ENCODE results near the gene ECI1. TPM values are rescaled to one million over a fixed set of nuclear protein-coding genes. Genes with fewer than 3 reads are reported as not detected.
A peak's percentile ranks its signal among the peaks of the same experiment; 100 is the strongest.

Gene ECI1
- total RNA-seq, result 10 to 100 TPM; 18.8 to 52.6 TPM
- polyA plus RNA-seq (ENCODE audit: insufficient read length in 2 of 2), result 10 to 100 TPM; 55.3 to 58.9 TPM
- long read RNA-seq, donor 1, transcript ECI1-201 (7 exons, 1,541 nt), result major isoform, 27 of 46 reads
- long read RNA-seq, donor 1, transcript ECI1-206 (6 exons, 961 nt), result minor isoform, 15 of 46 reads
- long read RNA-seq, donor 1, partial matches to known transcripts, result 0 of 46 reads
- long read RNA-seq, donor 1, other reads (novel, unspliced or antisense), result 0 of 46 reads
- long read RNA-seq, donor 2, transcript ECI1-206 (6 exons, 961 nt), result minor isoform, 10 of 24 reads
- long read RNA-seq, donor 2, transcript ECI1-201 (7 exons, 1,541 nt), result major isoform, 13 of 24 reads
- long read RNA-seq, donor 2, partial matches to known transcripts, result 0 of 24 reads
- long read RNA-seq, donor 2, other reads (novel, unspliced or antisense), result 0 of 24 reads
- long read RNA-seq, donor 3, transcript ECI1-201 (7 exons, 1,541 nt), result major isoform, 11 of 22 reads
- long read RNA-seq, donor 3, transcript ECI1-206 (6 exons, 961 nt), result minor isoform, 10 of 22 reads
- long read RNA-seq, donor 3, partial matches to known transcripts, result 0 of 22 reads
- long read RNA-seq, donor 3, other reads (novel, unspliced or antisense), result 0 of 22 reads
- long read RNA-seq, donor 4, transcript ECI1-201 (7 exons, 1,541 nt), result major isoform, 73 of 112 reads
- long read RNA-seq, donor 4, transcript ECI1-206 (6 exons, 961 nt), result minor isoform, 17 of 112 reads
- long read RNA-seq, donor 4, partial matches to known transcripts, result 20 of 112 reads
- long read RNA-seq, donor 4, other reads (novel, unspliced or antisense), result 0 of 112 reads

DNA sequence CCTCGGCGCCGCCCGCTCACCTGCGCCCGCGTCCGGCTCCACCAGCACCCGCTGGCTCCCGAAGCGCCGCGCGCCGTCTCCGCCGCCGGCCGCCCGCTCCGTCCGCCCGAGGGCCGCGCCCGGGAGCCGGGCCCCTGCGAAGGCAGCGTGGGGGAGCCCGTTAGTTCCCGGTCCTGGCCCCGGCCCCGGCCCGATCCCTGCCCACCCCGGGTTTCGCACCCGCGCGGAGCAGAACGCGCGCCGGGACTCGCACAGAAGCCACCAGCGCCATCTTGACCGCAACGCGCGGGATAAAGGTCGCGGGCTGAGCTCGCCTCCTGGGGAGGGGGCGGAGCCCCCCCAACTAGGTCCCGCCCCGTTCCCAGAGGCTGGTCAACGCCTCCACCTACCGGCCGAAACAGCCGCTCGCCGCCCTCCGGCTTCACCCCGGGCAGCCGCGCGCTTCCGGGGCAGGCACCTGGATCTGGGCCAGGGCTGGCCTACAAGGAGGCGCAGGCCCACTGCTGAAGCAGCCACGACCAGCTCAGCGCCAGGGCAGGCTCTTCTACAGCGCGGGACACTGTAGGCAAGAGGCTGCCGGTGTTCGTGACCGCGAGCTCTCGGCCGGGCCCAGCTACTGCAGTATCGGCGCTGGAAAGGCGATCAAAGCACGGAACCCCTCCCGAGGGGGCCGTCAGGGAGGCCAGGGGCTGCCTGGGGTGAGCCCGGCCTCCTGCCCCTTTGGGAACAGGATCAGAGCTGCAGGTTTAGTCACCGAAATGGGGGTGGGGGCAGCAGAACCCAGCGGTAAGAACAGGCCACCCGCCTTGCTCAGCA is at the start of gene ECI1:
Gene ECI1 (minus strand): TSS at position 292 of the 816 bp plus-strand sequence. CDS start 21 bp downstream, at position 271.
- peak within 1 kb of the TSS; percentile 86 for H3K27ac ChIP-seq (ENCODE audit: low read depth, low read length)
- DNase-seq (ENCODE audit: low read depth in 4 of 6, low spot score in 6 of 6), result peak; percentile 71 to 96 (median 83)
- 1% methylated on average over 87 of the region's 88 CpGs for WGBS (ENCODE audit: insufficient coverage)
- H3K4me1 ChIP-seq (ENCODE audit: control insufficient read depth, insufficient read depth, low read length), result peaks cover 22% of the 10 kb centered on the region
- peak within 1 kb of the TSS; percentile 59 for H3K4me3 ChIP-seq (ENCODE audit: low read depth, low read length)
- H3K36me3 ChIP-seq (ENCODE audit: control insufficient read depth, insufficient read depth, low read length), result peaks cover 66% of the 10 kb centered on the region
- H3K27me3 ChIP-seq (ENCODE audit: control insufficient read depth, insufficient read depth, low read length), result no peaks in the 10 kb centered on the region
- no peaks in the 10 kb centered on the region for H3K9me3 ChIP-seq (ENCODE audit: control insufficient read depth, insufficient read depth, low read length)

DNA sequence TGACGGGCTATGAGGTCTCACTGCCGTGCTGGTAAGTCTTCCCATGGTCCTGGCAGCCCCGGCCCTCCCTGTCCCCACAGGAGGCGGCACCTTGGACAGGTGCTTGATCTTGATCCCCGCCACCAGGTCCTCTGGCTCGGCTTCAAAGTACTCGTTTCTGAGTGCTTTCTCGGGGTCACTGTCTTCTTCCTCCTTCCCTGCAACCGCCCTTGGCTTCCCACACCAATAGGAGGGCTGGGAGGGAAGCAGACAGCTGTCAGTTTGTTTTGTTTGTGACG is 48.5 kb upstream of the ECI1 start:
- H3K27me3 ChIP-seq (ENCODE audit: control insufficient read depth, insufficient read depth, low read length), result no peaks in the 10 kb centered on the region
- 56% methylated on average over 5 of the region's 10 CpGs for WGBS (ENCODE audit: insufficient coverage)
- peaks cover 82% of the 10 kb centered on the region for H3K36me3 ChIP-seq (ENCODE audit: control insufficient read depth, insufficient read depth, low read length)
- no peaks in the 10 kb centered on the region for H3K4me1 ChIP-seq (ENCODE audit: control insufficient read depth, insufficient read depth, low read length)
- no peak overlapping the region for H3K4me3 ChIP-seq (ENCODE audit: low read depth, low read length)
- DNase-seq (ENCODE audit: low read depth in 4 of 6, low spot score in 6 of 6), result no peak
- no peaks in the 10 kb centered on the region for H3K9me3 ChIP-seq (ENCODE audit: control insufficient read depth, insufficient read depth, low read length)
- H3K27ac ChIP-seq (ENCODE audit: low read depth, low read length), result no peak overlapping the region

DNA sequence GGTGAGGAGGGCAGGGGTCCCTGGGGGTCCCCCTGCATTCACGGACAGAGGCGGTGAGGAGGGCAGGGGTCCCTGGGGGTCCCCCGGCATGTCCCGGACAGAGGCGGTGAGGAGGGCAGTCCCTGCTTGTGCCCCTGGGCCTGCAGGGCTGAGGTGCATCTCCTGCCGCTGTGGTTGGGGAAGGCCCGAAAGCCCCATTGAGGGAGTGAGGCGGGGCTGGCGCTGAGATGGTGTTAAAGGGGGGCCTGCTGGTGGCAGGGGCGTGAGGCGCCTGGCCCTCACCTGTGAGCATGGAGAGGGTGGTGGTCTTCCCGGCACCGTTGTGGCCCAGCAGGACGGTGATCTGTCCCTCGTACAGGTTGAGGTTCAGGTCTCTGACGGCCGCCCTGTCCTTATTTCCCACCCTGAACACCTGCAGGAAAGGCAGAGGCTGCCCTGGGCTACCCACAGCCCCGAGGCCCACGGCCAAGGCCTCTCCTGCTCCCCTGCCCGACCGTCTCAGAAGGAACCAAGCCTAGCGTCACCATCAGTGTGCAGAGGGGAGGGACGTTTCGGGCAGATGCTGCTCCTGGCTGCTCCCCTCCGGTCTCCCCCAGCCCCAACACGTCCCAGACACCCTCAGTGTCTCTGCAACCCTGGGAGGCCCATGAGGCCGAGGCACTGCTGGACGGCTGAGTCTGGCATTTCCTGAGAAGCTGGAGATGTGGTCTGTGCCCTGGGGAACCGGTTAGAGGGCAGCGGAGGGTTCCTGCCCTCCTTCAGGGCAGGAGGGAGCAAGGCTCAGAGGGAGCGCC is 47.9 kb upstream of the ECI1 start:
- DNase-seq (ENCODE audit: low read depth in 4 of 6, low spot score in 6 of 6), result no peak
- H3K36me3 ChIP-seq (ENCODE audit: control insufficient read depth, insufficient read depth, low read length), result peaks cover 86% of the 10 kb centered on the region
- H3K4me1 ChIP-seq (ENCODE audit: control insufficient read depth, insufficient read depth, low read length), result no peaks in the 10 kb centered on the region
- no peak overlapping the region for H3K4me3 ChIP-seq (ENCODE audit: low read depth, low read length)
- no peak overlapping the region for H3K27ac ChIP-seq (ENCODE audit: low read depth, low read length)
- WGBS (ENCODE audit: insufficient coverage), result 84% methylated on average over 25 of the region's 31 CpGs
- H3K27me3 ChIP-seq (ENCODE audit: control insufficient read depth, insufficient read depth, low read length), result no peaks in the 10 kb centered on the region
- H3K9me3 ChIP-seq (ENCODE audit: control insufficient read depth, insufficient read depth, low read length), result no peaks in the 10 kb centered on the region

DNA sequence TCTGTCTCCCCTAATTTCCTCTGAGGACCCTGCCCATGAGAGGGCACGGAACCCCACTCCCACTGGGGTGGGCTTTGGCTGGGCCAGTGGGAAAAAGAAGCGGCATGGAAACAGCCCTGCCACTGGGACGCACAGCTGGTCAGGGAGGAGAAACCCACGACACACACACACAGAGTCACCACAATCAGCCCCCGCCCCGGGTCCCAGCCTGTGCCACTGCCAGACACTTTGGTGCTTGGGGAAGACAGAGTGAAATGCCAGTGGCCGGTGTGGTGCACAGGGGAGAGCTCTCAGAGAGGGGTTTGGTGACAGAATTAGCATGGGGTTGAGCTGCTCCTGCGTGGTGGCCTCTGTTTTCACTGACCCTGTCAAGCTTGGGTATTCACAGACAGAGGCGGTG is 47.2 kb upstream of the ECI1 start:
- Histone ChIP-seq H3K4me3 (ENCODE audit: low read depth, low read length) (no peak overlapping the region), H3K27ac (ENCODE audit: low read depth, low read length) (no peak overlapping the region), H3K9me3 (ENCODE audit: control insufficient read depth, insufficient read depth, low read length) (no peaks in the 10 kb centered on the region), H3K4me1 (ENCODE audit: control insufficient read depth, insufficient read depth, low read length) (no peaks in the 10 kb centered on the region), H3K27me3 (ENCODE audit: control insufficient read depth, insufficient read depth, low read length) (no peaks in the 10 kb centered on the region), H3K36me3 (ENCODE audit: control insufficient read depth, insufficient read depth, low read length) (peaks cover 86% of the 10 kb centered on the region)
- DNase-seq (ENCODE audit: low read depth in 4 of 6, low spot score in 6 of 6), result no peak
- 90% methylated on average over 5 of the region's 9 CpGs for WGBS (ENCODE audit: insufficient coverage)

- Histone ChIP-seq H3K9me3 (ENCODE audit: control insufficient read depth, insufficient read depth, low read length) (no peaks in the 10 kb centered on the region), H3K4me1 (ENCODE audit: control insufficient read depth, insufficient read depth, low read length) (no peaks in the 10 kb centered on the region), H3K27ac (ENCODE audit: low read depth, low read length) (no peak overlapping the region), H3K36me3 (ENCODE audit: control insufficient read depth, insufficient read depth, low read length) (peaks cover 91% of the 10 kb centered on the region), H3K4me3 (ENCODE audit: low read depth, low read length) (no peak overlapping the region), H3K27me3 (ENCODE audit: control insufficient read depth, insufficient read depth, low read length) (no peaks in the 10 kb centered on the region)
- DNase-seq (ENCODE audit: low read depth in 4 of 6, low spot score in 6 of 6), result no peak
- WGBS (ENCODE audit: insufficient coverage), result 96% methylated on average over 22 of the region's 22 CpGs
Observed at GRCh38 chr16:2297506-2297860, 46.1 kb upstream of the ECI1 start.

DNA sequence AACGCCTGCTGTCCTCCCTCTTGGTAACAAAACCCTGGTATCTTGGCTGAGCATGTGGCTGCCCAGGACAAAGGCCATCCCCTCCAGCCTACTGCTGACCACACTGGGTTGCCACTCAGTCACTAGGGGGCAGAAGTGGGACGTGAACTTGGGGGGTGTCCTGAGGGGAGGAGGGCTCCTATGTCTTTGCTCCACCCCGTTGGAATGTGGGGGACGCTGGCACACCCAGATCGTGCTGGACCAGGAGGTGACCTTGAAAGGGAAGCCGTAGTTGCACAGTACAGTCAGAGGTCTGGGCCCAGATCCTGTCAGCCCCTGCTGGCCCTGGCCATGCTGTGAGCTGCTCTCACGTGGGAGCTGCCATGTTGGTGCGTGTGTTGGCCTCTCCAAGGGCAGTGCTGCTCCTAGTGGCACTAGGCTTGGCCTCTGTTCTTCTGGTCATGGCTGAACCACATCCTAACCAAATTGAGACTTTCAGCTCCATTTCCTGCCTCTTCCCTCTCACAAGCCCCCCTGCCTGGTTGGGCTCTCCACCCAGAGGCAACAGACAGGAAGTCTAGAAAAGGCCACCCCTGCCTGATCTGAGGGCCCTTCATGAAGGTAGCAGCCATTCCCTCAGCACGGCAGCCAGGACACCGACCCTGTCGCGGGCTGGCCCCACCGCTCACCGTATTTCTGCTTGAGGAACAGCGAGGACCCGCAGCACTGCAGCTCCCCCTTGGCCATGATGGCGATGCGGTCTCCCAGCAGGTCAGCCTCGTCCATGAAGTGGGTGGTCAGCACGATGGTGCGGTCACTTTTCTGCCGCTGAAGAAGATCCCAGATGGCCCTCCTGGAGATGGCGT is 45.5 kb upstream of the ECI1 start:
- WGBS (ENCODE audit: insufficient coverage), result 87% methylated on average over 22 of the region's 23 CpGs
- peaks cover 96% of the 10 kb centered on the region for H3K36me3 ChIP-seq (ENCODE audit: control insufficient read depth, insufficient read depth, low read length)
- no peak overlapping the region for H3K27ac ChIP-seq (ENCODE audit: low read depth, low read length)
- no peaks in the 10 kb centered on the region for H3K27me3 ChIP-seq (ENCODE audit: control insufficient read depth, insufficient read depth, low read length)
- H3K9me3 ChIP-seq (ENCODE audit: control insufficient read depth, insufficient read depth, low read length), result no peaks in the 10 kb centered on the region
- H3K4me3 ChIP-seq (ENCODE audit: low read depth, low read length), result no peak overlapping the region
- DNase-seq (ENCODE audit: low read depth in 4 of 6, low spot score in 6 of 6), result no peak
- H3K4me1 ChIP-seq (ENCODE audit: control insufficient read depth, insufficient read depth, low read length), result no peaks in the 10 kb centered on the region

DNA sequence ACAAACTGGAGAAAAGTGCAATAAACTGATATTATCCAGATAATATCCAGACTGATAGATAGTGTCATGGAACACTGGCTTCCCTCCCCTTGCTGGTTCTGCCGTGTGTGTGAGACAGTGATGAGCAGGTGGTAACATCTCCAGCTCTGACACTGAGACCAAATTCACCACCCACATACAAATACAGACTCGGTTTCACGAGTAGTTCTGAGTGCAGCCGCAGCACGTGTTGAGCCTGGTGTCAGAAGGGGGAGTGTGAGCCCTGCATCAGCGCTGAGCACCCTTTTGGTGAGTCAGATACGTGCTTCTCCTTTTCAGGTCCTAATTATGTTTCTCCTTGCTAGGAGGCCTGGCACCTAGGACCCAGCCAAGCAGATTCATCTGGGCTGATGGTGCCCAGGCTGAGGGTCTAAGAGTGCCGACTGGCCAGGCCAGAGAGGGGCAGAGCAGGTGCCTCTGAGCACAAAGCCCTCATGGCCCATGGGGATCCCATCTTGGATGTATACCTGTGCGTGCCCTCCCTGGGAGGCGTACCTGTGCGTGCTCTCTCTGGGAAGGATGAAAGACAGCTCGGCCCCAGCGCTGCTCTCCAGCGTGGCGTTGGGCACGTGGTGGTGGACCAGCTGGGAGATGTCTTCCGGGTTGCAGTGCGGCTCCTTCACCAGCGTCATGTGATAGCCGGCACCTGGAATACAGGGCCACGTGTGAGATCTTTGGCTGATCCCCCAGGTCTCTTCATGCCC is 43.8 kb upstream of the ECI1 start:
- Histone ChIP-seq H3K9me3 (ENCODE audit: control insufficient read depth, insufficient read depth, low read length) (no peaks in the 10 kb centered on the region), H3K27ac (ENCODE audit: low read depth, low read length) (no peak overlapping the region), H3K27me3 (ENCODE audit: control insufficient read depth, insufficient read depth, low read length) (no peaks in the 10 kb centered on the region), H3K4me1 (ENCODE audit: control insufficient read depth, insufficient read depth, low read length) (no peaks in the 10 kb centered on the region), H3K36me3 (ENCODE audit: control insufficient read depth, insufficient read depth, low read length) (peaks cover 97% of the 10 kb centered on the region), H3K4me3 (ENCODE audit: low read depth, low read length) (no peak overlapping the region)
- 90% methylated on average over 20 of the region's 21 CpGs for WGBS (ENCODE audit: insufficient coverage)
- DNase-seq (ENCODE audit: low read depth in 4 of 6, low spot score in 6 of 6), result no peak

DNA sequence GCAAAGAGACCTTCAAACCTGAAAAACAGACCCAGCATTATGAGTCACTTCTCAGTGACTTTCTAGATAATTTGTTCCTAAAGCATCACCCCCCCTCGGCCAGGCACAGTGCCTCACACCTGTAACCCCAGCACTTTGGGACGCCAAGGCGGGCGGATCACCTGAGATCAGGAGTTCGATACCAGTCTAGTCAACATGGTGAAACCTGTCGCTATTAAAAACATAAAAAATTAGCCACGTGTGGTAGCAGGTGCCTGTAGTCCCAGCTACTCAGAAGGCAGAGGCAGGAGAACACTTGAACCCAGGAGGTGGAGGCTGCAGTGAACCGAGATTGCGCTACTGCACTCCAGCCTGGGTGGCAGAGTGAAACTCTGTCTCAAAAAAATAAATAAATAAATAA is 40.8 kb upstream of the ECI1 start:
- peaks cover 97% of the 10 kb centered on the region for H3K36me3 ChIP-seq (ENCODE audit: control insufficient read depth, insufficient read depth, low read length)
- 89% methylated on average over 7 of the region's 9 CpGs for WGBS (ENCODE audit: insufficient coverage)
- no peak overlapping the region for H3K27ac ChIP-seq (ENCODE audit: low read depth, low read length)
- no peak overlapping the region for H3K4me3 ChIP-seq (ENCODE audit: low read depth, low read length)
- H3K27me3 ChIP-seq (ENCODE audit: control insufficient read depth, insufficient read depth, low read length), result no peaks in the 10 kb centered on the region
- no peaks in the 10 kb centered on the region for H3K4me1 ChIP-seq (ENCODE audit: control insufficient read depth, insufficient read depth, low read length)
- DNase-seq (ENCODE audit: low read depth in 4 of 6, low spot score in 6 of 6), result no peak
- H3K9me3 ChIP-seq (ENCODE audit: control insufficient read depth, insufficient read depth, low read length), result no peaks in the 10 kb centered on the region

Data from spinal cord (tissue), 10 donors.